Peyer's patch (tissue), 4 donors: ENCODE data around the gene CPAMD8. TPM values are rescaled to one million over a fixed set of nuclear protein-coding genes. Genes with fewer than 3 reads are reported as not detected.

Experiments
- DNase-seq, 3 donors: peaks; one replicate each; pipeline ENCODE4 v3.0.0-alpha.2; 2017 to 2019
- H3K27ac ChIP-seq, 4 donors: fragments of 200-600 bp; sonication (generic); one replicate each; pipeline ENCODE4 v1.5.1; 2016 to 2019
- H3K27me3 ChIP-seq, 2 donors: fragments of 200-600 bp; sonication (generic); one replicate each; pipeline ENCODE4 v1.5.1; 2019
- H3K36me3 ChIP-seq, 3 donors: fragments of 200-600 bp; sonication (generic); one replicate each; pipeline ENCODE4 v1.5.1; 2016 to 2019
- H3K4me1 ChIP-seq, 4 donors: fragments of 200-600 bp; sonication (generic); one replicate each; pipeline ENCODE4 v1.5.1; 2016 to 2019
- H3K4me3 ChIP-seq, 4 donors: fragments of 200-600 bp; sonication (generic); 1 replicate in 3 of 4; 2 replicates in 1 of 4; pipeline ENCODE4 v1.5.1; 2016 to 2019; ENCODE audit warnings: mild to moderate bottlenecking in 1 of 4
- H3K9me3 ChIP-seq, 4 donors: fragments of 200-600 bp; sonication (generic); one replicate each; pipeline ENCODE4 v1.5.1; 2016 to 2019; ENCODE audit warnings: mild to moderate bottlenecking in 1 of 4
- CTCF ChIP-seq, 6 experiments: fragments of 450-650 bp in 4 of 6; fragments of 200-600 bp in 2 of 6; sonication (generic) in 1 of 6; IDR thresholded peaks; one replicate each; pipeline ENCODE4 v1.5.1; 2017 to 2019; ENCODE audit warnings: antibody characterized with exemption in 6 of 6, mild to moderate bottlenecking in 3 of 6, moderate library complexity in 1 of 6
- POLR2A ChIP-seq, 2 donors: fragments of 450-650 bp; IDR thresholded peaks; one replicate each; pipeline ENCODE4 v1.5.1; 2017; ENCODE audit warnings: antibody characterized with exemption in 2 of 2, mild to moderate bottlenecking in 2 of 2, moderate library complexity in 2 of 2
- total RNA-seq, 4 donors: library from RNA; depleted of rRNA; stranded (reverse); fragments of >200 nt; gene quantifications; one replicate each; pipeline ENCODE4 v1.1.0, GENCODE V29; 2016

CPAMD8 gene
- total RNA-seq, 4 donors from 2014 or later: 2.6 to 10.7 (median 5.2) TPM

DNA sequence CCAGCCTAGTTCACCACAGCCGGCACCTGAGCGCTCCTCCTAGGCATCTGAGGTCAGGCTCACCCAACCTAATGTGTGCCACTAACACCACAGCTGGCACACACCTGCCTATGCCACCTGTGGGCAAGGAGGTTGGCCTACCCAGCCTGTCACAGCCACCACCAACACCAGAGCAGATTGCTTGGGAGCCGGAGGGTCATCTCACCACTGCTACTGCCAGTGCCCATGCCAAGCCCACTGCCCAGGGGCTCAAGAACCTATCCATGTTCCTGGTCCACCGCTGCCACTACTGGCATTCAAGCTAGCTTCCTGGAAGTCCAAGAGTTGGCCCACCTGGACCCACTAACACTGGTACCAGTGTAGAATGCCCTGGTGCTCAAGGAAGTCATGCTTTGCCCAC is 95.3 kb downstream of the CPAMD8 start:
- no peak overlapping the region for H3K4me3 ChIP-seq
- no peak overlapping the region for H3K27ac ChIP-seq
- no peak for DNase-seq
- H3K9me3 ChIP-seq: no peaks in the 10 kb centered on the region
- no peaks in the 10 kb centered on the region for H3K27me3 ChIP-seq
- no peaks in the 10 kb centered on the region for H3K4me1 ChIP-seq
- H3K36me3 ChIP-seq: no peaks in the 10 kb centered on the region
- TF ChIP-seq POLR2A (IDR thresholded peaks at IDR 0.05) (no peak), CTCF (IDR thresholded peaks at IDR 0.05) (no peak)

- no peaks in the 10 kb centered on the region for H3K9me3 ChIP-seq
- no peaks in the 10 kb centered on the region for H3K4me1 ChIP-seq
- H3K36me3 ChIP-seq: no peaks in the 10 kb centered on the region
- H3K27me3 ChIP-seq: no peaks in the 10 kb centered on the region
- TF ChIP-seq POLR2A (IDR thresholded peaks at IDR 0.05): no peak
- TF ChIP-seq CTCF (IDR thresholded peaks at IDR 0.05): no peak
- no peak overlapping the region for H3K27ac ChIP-seq
- H3K4me3 ChIP-seq: no peak overlapping the region
- no peak for DNase-seq
These were observed 95.9 kb downstream of the CPAMD8 start for GRCh38 chr19:16930753-16931152.

GRCh38 chr19:16928916-16929315 is 97.7 kb downstream of the CPAMD8 start:
- DNase-seq: no peak
- no peak overlapping the region for H3K4me3 ChIP-seq
- H3K27me3 ChIP-seq: no peaks in the 10 kb centered on the region
- H3K4me1 ChIP-seq: no peaks in the 10 kb centered on the region
- H3K9me3 ChIP-seq: no peaks in the 10 kb centered on the region
- no peak overlapping the region for H3K27ac ChIP-seq
- TF ChIP-seq POLR2A (IDR thresholded peaks at IDR 0.05): no peak
- TF ChIP-seq CTCF (IDR thresholded peaks at IDR 0.05): no peak
- H3K36me3 ChIP-seq: no peaks in the 10 kb centered on the region

DNA sequence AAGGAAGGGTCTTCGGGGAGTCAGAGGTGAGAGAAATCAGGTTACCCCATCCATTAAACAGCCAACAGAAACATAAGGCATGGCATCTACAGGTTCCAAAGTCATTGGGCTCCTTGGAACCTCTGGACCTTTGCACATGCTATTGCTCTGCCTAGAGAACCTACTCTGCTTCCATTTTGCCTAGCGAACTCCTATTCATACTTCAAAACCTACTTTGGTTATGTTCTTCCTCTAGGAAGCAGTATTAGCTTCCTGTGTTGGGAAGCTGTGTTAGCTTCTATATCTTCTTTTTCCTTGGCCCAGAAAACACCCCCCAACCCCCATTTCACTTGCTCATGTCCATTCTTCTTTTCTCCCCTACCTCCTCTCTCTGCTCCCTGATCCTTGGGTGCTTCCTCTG is 98.3 kb downstream of the CPAMD8 start:
- H3K4me3 ChIP-seq: no peak overlapping the region
- no peaks in the 10 kb centered on the region for H3K4me1 ChIP-seq
- no peak overlapping the region for H3K27ac ChIP-seq
- DNase-seq: no peak
- TF ChIP-seq CTCF (IDR thresholded peaks at IDR 0.05) (no peak), POLR2A (IDR thresholded peaks at IDR 0.05) (no peak)
- H3K27me3 ChIP-seq: no peaks in the 10 kb centered on the region
- H3K9me3 ChIP-seq: no peaks in the 10 kb centered on the region
- no peaks in the 10 kb centered on the region for H3K36me3 ChIP-seq

GRCh38 chr19:16927883-16928282 is 98.7 kb downstream of the CPAMD8 start:
- TF ChIP-seq CTCF (IDR thresholded peaks at IDR 0.05) (no peak), POLR2A (IDR thresholded peaks at IDR 0.05) (no peak)
- H3K4me3 ChIP-seq: no peak overlapping the region
- H3K4me1 ChIP-seq: no peaks in the 10 kb centered on the region
- DNase-seq: no peak
- no peak overlapping the region for H3K27ac ChIP-seq
- H3K36me3 ChIP-seq: no peaks in the 10 kb centered on the region
- no peaks in the 10 kb centered on the region for H3K9me3 ChIP-seq
- no peaks in the 10 kb centered on the region for H3K27me3 ChIP-seq

DNA sequence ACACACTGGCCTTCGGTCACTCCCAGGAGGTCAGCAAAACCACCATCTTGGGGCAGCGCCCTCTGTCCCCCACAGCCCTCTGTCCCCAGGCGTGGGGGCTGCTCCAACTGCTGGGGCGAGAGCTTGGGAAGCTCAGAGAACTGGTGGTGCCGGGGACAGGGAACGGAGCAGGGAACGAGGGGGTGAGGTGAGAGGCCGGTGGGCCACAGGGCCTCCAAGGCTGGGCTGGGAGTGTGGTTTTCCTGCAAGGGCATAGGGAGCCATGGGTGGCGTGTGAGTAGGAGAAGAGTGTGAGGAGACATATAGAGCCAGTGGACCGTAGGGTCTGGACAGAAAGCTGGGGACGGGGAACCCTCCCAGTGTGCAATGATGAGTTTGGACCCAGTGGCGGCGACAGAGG is 103.7 kb downstream of the CPAMD8 start:
- TF ChIP-seq POLR2A (IDR thresholded peaks at IDR 0.05) (no peak), CTCF (IDR thresholded peaks at IDR 0.05) (no peak)
- no peak for DNase-seq
- no peaks in the 10 kb centered on the region for H3K4me1 ChIP-seq
- H3K27me3 ChIP-seq: no peaks in the 10 kb centered on the region
- no peak overlapping the region for H3K4me3 ChIP-seq
- no peaks in the 10 kb centered on the region for H3K9me3 ChIP-seq
- no peaks in the 10 kb centered on the region for H3K36me3 ChIP-seq
- H3K27ac ChIP-seq: no peak overlapping the region
